Stimulated activated naive B cell treated with anti-CD40 and anti-IgM and Interleukin-4, amounts not matched to agents 10 μg/mL and 1 μg/mL and 100 μg/mL, for 72 hours (primary cell): ENCODE results near the gene ZNF205.

Experiments
- ATAC-seq, 2 donors: fragments of 150-1000 bp; cut with Tn5 transposase; replicated peaks; 2 replicates each; pipeline ENCODE4 v1.10.0; 2021; ENCODE audit warnings: moderate library complexity in 1 of 2
- DNase-seq: peaks from one replicate; pipeline ENCODE4 v3.0.0; 2021
- H3K27ac Mint-ChIP-seq: one replicate; pipeline ENCODE4 v1.8.0; 2022; ENCODE audit warnings: mild to moderate bottlenecking, mixed read lengths
- H3K27me3 Mint-ChIP-seq, 2 donors: one replicate each; pipeline ENCODE4 v1.8.0; 2022; ENCODE audit warnings: mixed read lengths in 2 of 2
- H3K36me3 Mint-ChIP-seq, 2 donors: one replicate each; pipeline ENCODE4 v1.8.0; 2022; ENCODE audit warnings: mixed read lengths in 2 of 2, mild to moderate bottlenecking in 1 of 2
- H3K4me1 Mint-ChIP-seq, 2 donors: one replicate each; pipeline ENCODE4 v1.8.0; 2022; ENCODE audit warnings: mixed read lengths in 2 of 2, mild to moderate bottlenecking in 1 of 2
- H3K4me3 Mint-ChIP-seq, 2 donors: one replicate each; pipeline ENCODE4 v1.8.0; 2022; ENCODE audit warnings: mild to moderate bottlenecking in 2 of 2, mixed read lengths in 2 of 2, moderate library complexity in 1 of 2
- H3K9me3 Mint-ChIP-seq, 2 donors: one replicate each; pipeline ENCODE4 v1.8.0; 2022; ENCODE audit warnings: mixed read lengths in 2 of 2, mild to moderate bottlenecking in 1 of 2

Gene ZNF205

GRCh38 chr16:3089717-3090592 lies 22.4 kb upstream of the ZNF205 start:
- DNase-seq (no peak), ATAC-seq (no peak)
- Mint-ChIP-seq H3K27ac (no peak overlapping the region), H3K9me3 (no peaks in the 10 kb centered on the region), H3K4me1 (peaks cover 3 to 8% of the 10 kb centered on the region in 2 donors), H3K4me3 (no peak overlapping the region), H3K27me3 (peaks cover 15 to 18% of the 10 kb centered on the region in 2 donors), H3K36me3 (no peaks in the 10 kb centered on the region)

- DNase-seq (no peak), ATAC-seq (no peak)
- Mint-ChIP-seq H3K36me3 (no peaks in the 10 kb centered on the region), H3K4me3 (no peak overlapping the region), H3K27ac (no peak overlapping the region), H3K4me1 (peaks cover 7 to 17% of the 10 kb centered on the region in 2 donors), H3K9me3 (no peaks in the 10 kb centered on the region), H3K27me3 (peaks cover 15 to 18% of the 10 kb centered on the region in 2 donors)
Observed at GRCh38 chr16:3091551-3091950, 20.8 kb upstream of the ZNF205 start.

- ATAC-seq (no peak), DNase-seq (no peak)
- Mint-ChIP-seq H3K36me3 (no peaks in the 10 kb centered on the region), H3K27me3 (peaks cover 13 to 14% of the 10 kb centered on the region in 2 donors), H3K27ac (no peak overlapping the region), H3K4me1 (peaks cover 7 to 15% of the 10 kb centered on the region in 2 donors), H3K9me3 (no peaks in the 10 kb centered on the region), H3K4me3 (no peak overlapping the region)
Observed at GRCh38 chr16:3092501-3092941, 19.9 kb upstream of the ZNF205 start.

GRCh38 chr16:3094289-3095027 lies 17.9 kb upstream of the ZNF205 start:
- Mint-ChIP-seq H3K27me3 (no peaks in the 10 kb centered on the region), H3K4me1 (peaks cover 5 to 10% of the 10 kb centered on the region in 2 donors), H3K4me3 (no peak overlapping the region), H3K27ac (no peak overlapping the region), H3K36me3 (no peaks in the 10 kb centered on the region), H3K9me3 (no peaks in the 10 kb centered on the region)
- ATAC-seq (no peak), DNase-seq (no peak)

GRCh38 chr16:3095869-3096268 lies 16.5 kb upstream of the ZNF205 start:
- Mint-ChIP-seq H3K9me3 (no peaks in the 10 kb centered on the region), H3K4me3 (no peak overlapping the region), H3K36me3 (no peaks in the 10 kb centered on the region), H3K4me1 (peaks cover 12 to 21% of the 10 kb centered on the region in 2 donors), H3K27me3 (no peaks in the 10 kb centered on the region), H3K27ac (no peak overlapping the region)
- DNase-seq (peak; percentile 73), ATAC-seq (peak; percentile 91)

GRCh38 chr16:3096362-3096761 lies 16.0 kb upstream of the ZNF205 start:
- H3K27ac Mint-ChIP-seq, result no peak overlapping the region
- H3K36me3 Mint-ChIP-seq, result no peaks in the 10 kb centered on the region
- no peak overlapping the region for H3K4me3 Mint-ChIP-seq
- peaks cover 15 to 26% of the 10 kb centered on the region in 2 donors for H3K4me1 Mint-ChIP-seq
- no peaks in the 10 kb centered on the region for H3K27me3 Mint-ChIP-seq
- DNase-seq, result no peak
- no peak for ATAC-seq
- H3K9me3 Mint-ChIP-seq, result no peaks in the 10 kb centered on the region

- H3K4me3 Mint-ChIP-seq, result no peak overlapping the region
- no peaks in the 10 kb centered on the region for H3K9me3 Mint-ChIP-seq
- H3K36me3 Mint-ChIP-seq, result no peaks in the 10 kb centered on the region
- ATAC-seq (no peak), DNase-seq (no peak)
- no peak overlapping the region for H3K27ac Mint-ChIP-seq
- peaks cover 20 to 28% of the 10 kb centered on the region in 2 donors for H3K4me1 Mint-ChIP-seq
- no peaks in the 10 kb centered on the region for H3K27me3 Mint-ChIP-seq
Observed at GRCh38 chr16:3097266-3097665, 15.1 kb upstream of the ZNF205 start.

GRCh38 chr16:3098459-3099394 lies 13.7 kb upstream of the ZNF205 start, which contains the start of gene ZSCAN10:
Gene ZSCAN10, minus strand, starts transcription at chr16:3099294. Its CDS starts 6,357 bp downstream, at chr16:3092937.
- H3K9me3 Mint-ChIP-seq, result no peaks in the 10 kb centered on the region
- H3K27me3 Mint-ChIP-seq, result no peaks in the 10 kb centered on the region
- no peak for ATAC-seq
- H3K4me1 Mint-ChIP-seq, result peaks cover 20 to 28% of the 10 kb centered on the region in 2 donors
- H3K36me3 Mint-ChIP-seq, result no peaks in the 10 kb centered on the region
- DNase-seq, result no peak
- peak within 1 kb of the TSS; percentile 79 to 83 for H3K4me3 Mint-ChIP-seq
- H3K27ac Mint-ChIP-seq, result peak within 1 kb of the TSS; percentile 76

GRCh38 chr16:3099395-3099731 lies 13.0 kb upstream of the ZNF205 start:
- ATAC-seq, result no peak
- DNase-seq, result no peak
- Mint-ChIP-seq H3K9me3 (no peaks in the 10 kb centered on the region), H3K4me1 (peaks cover 20 to 28% of the 10 kb centered on the region in 2 donors), H3K27ac (no peak overlapping the region), H3K27me3 (no peaks in the 10 kb centered on the region), H3K4me3 (no peak overlapping the region), H3K36me3 (no peaks in the 10 kb centered on the region)

GRCh38 chr16:3099732-3100499 lies 12.5 kb upstream of the ZNF205 start:
- Mint-ChIP-seq H3K4me3 (peak overlapping the region; percentile 79 to 83), H3K4me1 (peaks cover 20 to 28% of the 10 kb centered on the region in 2 donors), H3K9me3 (no peaks in the 10 kb centered on the region), H3K27me3 (no peaks in the 10 kb centered on the region), H3K36me3 (no peaks in the 10 kb centered on the region), H3K27ac (peak overlapping the region; percentile 76)
- DNase-seq (peak; percentile 74), ATAC-seq (peak; percentile 88 to 89)

- peaks cover 19 to 26% of the 10 kb centered on the region in 2 donors for H3K4me1 Mint-ChIP-seq
Observed at GRCh38 chr16:3101018-3101840, 11.2 kb upstream of the ZNF205 start.

GRCh38 chr16:3101841-3102470 lies 10.4 kb upstream of the ZNF205 start:
- Mint-ChIP-seq H3K27me3 (no peaks in the 10 kb centered on the region), H3K27ac (no peak overlapping the region), H3K36me3 (no peaks in the 10 kb centered on the region), H3K9me3 (no peaks in the 10 kb centered on the region), H3K4me3 (peak overlapping the region in 1 of 2 donors; percentile 42), H3K4me1 (peaks cover 19 to 29% of the 10 kb centered on the region in 2 donors)
- ATAC-seq, result no peak
- no peak for DNase-seq

More at GRCh38 chr16:3101018-3101840, 11.2 kb upstream of the ZNF205 start:
- H3K9me3 Mint-ChIP-seq, result no peaks in the 10 kb centered on the region
- H3K27me3 Mint-ChIP-seq, result no peaks in the 10 kb centered on the region
- ATAC-seq, result no peak
- no peaks in the 10 kb centered on the region for H3K36me3 Mint-ChIP-seq
- DNase-seq, result no peak
- no peak overlapping the region for H3K27ac Mint-ChIP-seq
- H3K4me3 Mint-ChIP-seq, result peak overlapping the region; percentile 70 to 75
